ENCODE measurements around the gene IDH3B. TPM values are rescaled to one million over a fixed set of nuclear protein-coding genes. Genes with fewer than 3 reads are reported as not detected.

Gene IDH3B
- total and polyA plus RNA-seq, 2 donors (not counting 3 experiments of a cell fraction or from before 2014, with no cell fraction given) = 86.9 to 177 TPM

- H3K9me1 ChIP-seq (replicated peaks; ENCODE audit: control insufficient read depth, extremely low read depth, insufficient read depth, low read length) = no peaks in the 10 kb centered on the region
- no peak for FAIRE-seq
Observed at GRCh38 chr20:2631228-2631627, 32.8 kb downstream of the IDH3B start.

More at GRCh38 chr20:2631228-2631627, 32.8 kb downstream of the IDH3B start:
- TF ChIP-seq JUN (IDR thresholded peaks at IDR 0.05; ENCODE audit: borderline replicate concordance, insufficient read depth, insufficient read length, low read depth) = no peak
- no peak for TF ChIP-seq MAX (IDR thresholded peaks at IDR 0.05; ENCODE audit: insufficient read depth, insufficient read length)
- TF ChIP-seq POLR2A (IDR thresholded peaks at IDR 0.05; ENCODE audit: low read depth, low read length) = no peak
- no peak for TF ChIP-seq MYC (IDR thresholded peaks at IDR 0.05; ENCODE audit: low read depth, low read length)
- TF ChIP-seq GATA2 (IDR thresholded peaks at IDR 0.05; ENCODE audit: insufficient read depth, insufficient read length, low read depth, low read length) = no peak
- TF ChIP-seq EZH2 (IDR thresholded peaks at IDR 0.05; ENCODE audit: borderline replicate concordance, low read depth, low read length, severe bottlenecking) = no peak
- TF ChIP-seq FOS (IDR thresholded peaks at IDR 0.05; ENCODE audit: borderline replicate concordance, insufficient read depth, low read length) = no peak
- no peak for TF ChIP-seq POLR2AphosphoS5 (IDR thresholded peaks at IDR 0.05; ENCODE audit: insufficient read depth, low read depth, low read length)
- TF ChIP-seq CTCF (IDR thresholded peaks at IDR 0.05; ENCODE audit: extremely low read depth in 1 of 2, insufficient read depth in 1 of 2, low read depth in 1 of 2, low read length in 2 of 2) = no peak
- Histone ChIP-seq H3K27ac (ENCODE audit: insufficient read depth, low read depth, low read length) (no peak overlapping the region), H3K27me3 (ENCODE audit: control insufficient read depth in 2 of 2, insufficient read depth in 2 of 2, low read length in 2 of 2) (peaks cover 28 to 34% of the 10 kb centered on the region in 2 experiments), H3K9me3 (replicated peaks; ENCODE audit: control insufficient read depth, insufficient read depth, low read length) (no peaks in the 10 kb centered on the region), H3K4me1 (ENCODE audit: control insufficient read depth, extremely low read depth, insufficient read depth, low read length) (no peaks in the 10 kb centered on the region), H3K4me2 (ENCODE audit: insufficient read depth, low read length) (no peak overlapping the region), H3K36me3 (ENCODE audit: control insufficient read depth in 2 of 2, extremely low read depth in 1 of 2, insufficient read depth in 2 of 2, low read length in 2 of 2) (no peaks in the 10 kb centered on the region), H4K20me1 (replicated peaks; ENCODE audit: control insufficient read depth, extremely low read depth, insufficient read depth, low read length) (no peaks in the 10 kb centered on the region), H3K79me2 (ENCODE audit: control insufficient read depth, insufficient read depth, low read length) (no peaks in the 10 kb centered on the region), H2AFZ (ENCODE audit: low read depth, low read length) (no peak overlapping the region), H3K4me3 (replicated peaks in 1 of 3; ENCODE audit: insufficient read depth in 1 of 3, low read depth in 1 of 3, low read length in 3 of 3) (no peak overlapping the region), H3K9ac (replicated peaks; ENCODE audit: extremely low read depth, insufficient read depth, low read length) (no peak overlapping the region)
- no TSS peak for BruUV-seq (replicated peaks)
- ChIA-PET CTCF (interaction anchor here (1.0 to 1.5 kb wide), 4 partner anchors 10 to 108 kb away, joined by 3 to 6 read pairs (median 3); no protein-coding TSS in a partner anchor), POLR2A (no interaction called here)
- intact Hi-C loops (cut with micrococcal nuclease) = no loop called here
- no peak for DNase-seq (ENCODE audit: low read depth, low spot score)
- dilution Hi-C loops (cut with MboI; ENCODE audit: extremely low pct_ligation_motif_present, low sequenced_read_pairs) = no loop called here
